Renal cortical epithelial cell (primary cell): Measurements from ENCODE around the gene OR10H2. TPM values are rescaled to one million over a fixed set of nuclear protein-coding genes. Genes with fewer than 3 reads are reported as not detected.
"Not testable (repeated sequence)": the region's sequence is repeated elsewhere in the genome, so short reads cannot be mapped to it uniquely, and the experiment has no call there.

ENCODE experiments used
- DNase-seq: peaks from one replicate; pipeline ENCODE4 v3.0.0-alpha.2; 2011; ENCODE audit warnings: low read depth
- total RNA-seq: library from RNA; depleted of rRNA; stranded (reverse); fragments of >200 nt; gene quantifications from 2 replicates; pipeline ENCODE4 v1.2.3, GENCODE V29; 2014

OR10H2 gene, protein sequence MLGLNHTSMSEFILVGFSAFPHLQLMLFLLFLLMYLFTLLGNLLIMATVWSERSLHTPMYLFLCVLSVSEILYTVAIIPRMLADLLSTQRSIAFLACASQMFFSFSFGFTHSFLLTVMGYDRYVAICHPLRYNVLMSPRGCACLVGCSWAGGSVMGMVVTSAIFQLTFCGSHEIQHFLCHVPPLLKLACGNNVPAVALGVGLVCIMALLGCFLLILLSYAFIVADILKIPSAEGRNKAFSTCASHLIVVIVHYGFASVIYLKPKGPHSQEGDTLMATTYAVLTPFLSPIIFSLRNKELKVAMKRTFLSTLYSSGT
- not detected in 2 replicates for total RNA-seq

DNA sequence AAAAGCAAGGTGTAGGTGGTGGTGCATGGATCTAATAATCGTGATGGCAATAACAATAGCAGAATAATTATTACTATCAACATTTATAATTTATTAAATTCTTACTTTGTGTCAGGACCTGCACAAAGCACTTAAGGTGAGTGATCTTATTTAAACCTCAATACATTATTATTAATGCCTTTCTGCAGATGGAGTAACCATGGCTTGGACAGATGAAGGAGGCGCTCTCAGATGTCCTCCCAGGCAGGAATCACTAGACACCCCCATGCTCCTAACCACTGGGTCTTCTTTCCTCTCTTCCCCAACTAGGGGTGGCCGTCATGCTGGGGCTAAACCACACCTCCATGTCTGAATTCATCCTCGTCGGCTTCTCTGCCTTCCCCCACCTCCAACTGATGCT lies at the start of gene OR10H2:
Gene OR10H2 (plus strand): TSS at position 301 of the 400 bp plus-strand sequence. CDS start 20 bp downstream, at position 321.
- DNase-seq = no peak

DNA sequence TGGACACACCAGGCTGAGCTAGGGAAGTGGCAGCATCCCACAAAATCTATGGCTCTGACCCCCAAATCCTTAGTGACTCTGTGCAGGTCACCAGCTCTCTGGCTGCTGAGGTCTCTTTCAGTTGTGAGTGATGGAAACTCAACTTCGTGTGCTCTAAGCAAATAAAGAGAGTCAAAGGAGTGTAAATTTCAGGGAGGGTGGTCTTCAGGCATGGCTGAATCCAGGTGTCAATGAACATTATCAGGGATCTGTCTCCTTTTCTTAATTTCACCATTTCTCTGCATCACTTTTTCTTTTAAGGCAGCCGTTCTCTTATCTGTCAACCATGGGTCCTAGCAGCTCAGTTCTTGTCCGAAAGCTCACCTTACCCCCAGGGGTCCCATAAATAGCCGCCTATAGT lies 48.7 kb upstream of the OR10H2 start:
- no peak for DNase-seq

DNA sequence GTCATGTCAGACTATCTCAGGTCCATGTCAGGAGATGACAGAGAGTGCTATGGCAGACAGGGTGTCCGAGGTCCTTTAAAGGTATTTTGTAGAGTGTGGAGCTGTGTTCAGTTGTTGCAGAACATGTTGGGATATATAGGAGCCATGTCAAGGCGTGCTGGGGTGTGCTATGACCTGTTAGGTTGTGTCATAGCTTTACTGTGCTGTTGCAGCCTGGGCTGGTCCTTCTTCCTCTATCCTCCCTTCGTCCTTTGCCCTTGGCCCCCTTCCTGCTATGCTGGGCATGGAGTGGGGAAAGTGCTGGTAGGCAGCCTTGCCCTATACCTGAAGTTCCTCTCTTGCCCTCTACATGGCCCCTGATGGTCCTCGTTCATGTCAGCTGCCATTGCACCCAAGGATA lies 48.0 kb upstream of the OR10H2 start:
- not testable (repeated sequence) for DNase-seq

DNA sequence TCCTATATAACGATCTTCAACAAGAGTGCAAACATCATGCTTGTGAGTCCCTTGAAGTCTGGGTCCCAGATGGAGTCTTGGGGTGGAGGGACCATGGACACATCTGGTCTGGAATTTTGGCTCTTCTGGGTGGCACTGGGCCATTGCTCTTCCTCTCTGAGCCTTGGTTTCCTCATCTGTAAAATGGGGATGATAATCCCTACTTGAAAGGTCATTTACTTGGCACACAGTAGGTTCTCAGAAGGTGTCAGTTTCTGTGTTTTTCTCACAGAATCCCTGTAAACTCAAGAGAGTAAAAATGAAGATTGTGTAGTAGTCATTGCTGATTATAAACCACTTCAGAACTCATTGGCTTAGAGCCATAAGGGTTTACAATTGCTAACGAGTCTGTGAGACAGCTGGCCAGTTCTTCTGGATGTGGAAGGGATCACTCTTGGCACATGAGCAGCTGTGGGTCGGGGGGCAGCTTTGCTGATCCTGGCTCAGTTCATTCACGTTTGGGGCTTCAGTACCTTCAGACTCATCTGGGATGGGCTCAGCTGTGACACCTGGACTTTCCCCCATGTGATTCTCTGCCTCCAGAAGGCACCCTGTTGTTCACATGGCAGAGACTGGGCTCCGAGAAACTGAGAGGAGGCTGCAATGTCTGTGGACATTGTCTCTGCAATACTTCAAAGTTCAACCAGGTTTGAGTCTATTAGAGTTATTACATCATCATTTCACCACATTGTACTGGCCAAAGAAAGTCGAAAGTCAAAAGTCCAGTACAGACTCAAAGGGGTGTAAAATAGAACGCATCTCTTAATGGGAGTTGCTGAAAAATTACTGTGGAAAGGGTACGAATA lies 47.1 kb upstream of the OR10H2 start:
- no peak for DNase-seq

DNA sequence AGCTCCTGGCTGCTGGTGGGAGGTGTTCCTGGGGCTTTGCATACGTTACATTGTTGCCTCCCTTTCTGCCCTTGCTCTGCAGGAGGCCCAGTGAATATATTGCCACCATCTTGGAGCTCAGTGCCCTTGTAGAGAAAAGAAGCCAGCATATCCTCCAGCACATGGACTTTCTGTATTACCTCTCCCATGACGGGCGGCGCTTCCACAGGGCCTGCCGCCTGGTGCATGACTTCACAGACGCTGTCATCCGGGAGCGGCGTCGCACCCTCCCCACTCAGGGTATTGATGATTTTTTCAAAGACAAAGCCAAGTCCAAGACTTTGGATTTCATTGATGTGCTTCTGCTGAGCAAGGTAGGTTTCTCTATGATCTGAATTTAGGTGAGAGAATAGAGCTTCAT lies 44.4 kb upstream of the OR10H2 start:
- DNase-seq = no peak

DNA sequence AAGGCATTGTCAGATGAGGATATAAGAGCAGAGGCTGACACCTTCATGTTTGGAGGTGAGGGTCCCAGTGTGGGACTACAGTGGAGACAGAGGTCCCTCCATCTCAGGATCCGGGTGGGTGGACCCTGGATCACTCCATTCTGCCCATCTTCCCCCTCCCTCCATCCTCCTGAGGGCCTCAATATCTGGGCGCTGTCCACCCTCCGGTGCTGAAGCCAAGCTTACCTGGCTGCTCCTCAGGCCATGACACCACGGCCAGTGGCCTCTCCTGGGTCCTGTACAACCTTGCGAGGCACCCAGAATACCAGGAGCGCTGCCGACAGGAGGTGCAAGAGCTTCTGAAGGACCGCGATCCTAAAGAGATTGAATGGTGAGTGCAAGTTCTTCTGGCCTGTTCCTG lies 43.0 kb upstream of the OR10H2 start:
- no peak for DNase-seq

DNA sequence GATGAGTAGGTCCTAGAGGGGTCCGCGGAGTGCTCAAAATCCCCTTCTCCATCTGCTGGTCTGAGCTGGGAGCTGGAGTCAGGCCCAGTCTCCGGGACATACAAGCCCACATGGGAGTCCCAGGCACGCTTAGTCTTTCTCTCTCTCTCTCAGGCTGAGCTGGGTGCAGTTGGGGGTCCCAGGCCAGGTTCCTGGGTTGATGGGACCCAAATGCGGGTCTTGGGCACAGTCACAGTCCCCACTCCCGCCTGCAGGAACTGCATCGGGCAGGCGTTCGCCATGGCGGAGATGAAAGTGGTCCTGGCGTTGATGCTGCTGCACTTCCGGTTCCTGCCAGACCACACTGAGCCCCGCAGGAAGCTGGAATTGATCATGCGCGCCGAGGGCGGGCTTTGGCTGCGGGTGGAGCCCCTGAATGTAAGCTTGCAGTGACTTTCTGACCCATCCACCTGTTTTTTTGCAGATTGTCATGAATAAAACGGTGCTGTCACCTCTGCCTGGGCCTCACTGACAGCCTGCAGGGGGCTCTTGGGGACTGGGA lies 31.1 kb upstream of the OR10H2 start:
- DNase-seq = no peak

DNA sequence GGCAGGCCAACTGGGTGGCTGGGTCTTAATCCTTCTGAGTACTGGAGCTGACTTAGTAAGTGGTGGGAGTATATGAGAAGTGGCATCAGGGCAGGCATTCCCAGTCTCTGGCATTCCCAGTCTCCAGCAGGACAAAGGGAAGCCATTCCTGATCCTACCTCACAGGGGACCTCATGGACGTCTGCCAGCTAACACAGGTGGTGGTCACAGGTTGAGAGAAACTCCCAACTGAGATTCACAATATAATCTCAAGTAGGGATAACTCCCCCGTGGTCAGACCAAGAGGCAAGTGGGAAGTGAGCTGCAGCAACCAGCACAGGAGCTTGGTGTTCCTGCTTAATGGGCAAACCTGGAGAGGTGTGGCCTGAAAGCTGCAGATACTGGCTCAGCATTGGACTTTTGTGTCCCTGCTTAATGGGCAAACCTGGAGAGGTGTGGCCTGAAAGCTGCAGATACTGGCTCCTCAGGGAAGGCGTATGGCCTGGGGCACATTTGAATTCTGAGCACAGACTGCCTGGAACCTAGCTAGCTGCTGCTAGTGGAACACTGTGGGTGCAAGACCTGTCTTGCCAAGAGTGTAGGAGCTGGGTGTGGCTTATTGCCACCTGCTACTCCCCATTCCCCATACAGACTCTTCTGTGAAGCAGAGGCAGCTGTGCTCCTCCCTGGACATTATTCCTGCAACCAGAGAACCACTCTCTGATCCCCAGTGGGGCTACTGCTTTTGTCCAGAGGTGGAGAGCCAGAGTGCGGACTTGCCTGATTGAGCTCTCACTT lies 25.9 kb upstream of the OR10H2 start:
- DNase-seq = peak; percentile 4

DNA sequence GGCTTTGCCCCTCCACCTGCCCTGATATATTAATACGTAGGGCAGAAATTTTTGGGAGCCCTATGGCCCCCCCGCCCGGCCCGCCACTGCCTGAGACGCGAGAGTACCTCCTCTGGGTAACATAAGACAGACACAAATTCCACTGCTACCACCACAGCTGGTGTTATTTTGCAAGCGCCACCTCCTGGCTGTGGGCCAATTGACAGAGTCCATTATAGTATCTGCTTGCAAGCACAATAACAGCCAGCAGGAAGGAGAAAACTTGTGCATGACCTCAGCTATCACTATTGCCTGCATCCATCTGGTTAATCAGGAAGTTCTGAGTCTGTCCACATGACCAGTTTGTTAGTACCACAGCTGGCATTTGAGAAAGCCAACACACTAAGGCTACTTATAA lies 25.3 kb upstream of the OR10H2 start:
- peak; percentile 45 for DNase-seq

DNA sequence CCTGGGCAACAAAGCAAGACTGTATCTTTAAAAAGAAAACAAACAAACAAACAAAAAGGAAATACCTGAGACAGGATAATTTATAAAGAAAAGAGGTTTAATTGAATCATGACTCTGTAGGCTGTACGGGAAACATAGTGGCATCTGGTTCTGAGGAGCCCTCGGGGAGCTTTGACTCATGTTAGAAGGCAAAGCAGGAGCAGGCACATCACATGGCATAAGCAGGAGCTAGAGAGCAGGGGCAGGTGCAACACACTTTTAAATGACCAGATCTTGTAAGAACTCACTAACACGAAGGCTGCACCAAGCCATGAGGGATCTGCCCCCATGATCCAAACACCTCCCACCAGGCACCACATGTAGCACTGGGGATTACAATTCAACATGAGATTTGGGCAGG lies 13.2 kb upstream of the OR10H2 start:
- no peak for DNase-seq

DNA sequence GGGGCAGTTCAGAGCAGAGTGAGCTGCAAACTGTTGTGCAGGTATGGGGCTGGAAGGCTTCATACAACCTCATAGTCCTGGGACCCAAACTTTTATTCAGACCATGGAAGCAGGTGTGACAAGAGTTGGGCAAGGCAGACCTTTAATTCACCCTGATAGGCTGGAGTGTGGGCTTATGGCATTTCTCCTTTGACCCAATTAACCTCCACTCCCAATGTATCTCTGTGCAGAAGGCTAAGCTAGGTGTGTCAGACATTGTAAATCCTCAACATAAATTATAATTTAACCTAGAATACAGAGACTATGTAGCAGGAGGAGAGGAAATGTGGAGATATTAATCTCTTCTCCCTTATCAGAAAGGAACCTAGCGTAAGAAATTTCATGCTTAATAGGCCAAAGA lies 12.2 kb upstream of the OR10H2 start:
- no peak for DNase-seq

DNA sequence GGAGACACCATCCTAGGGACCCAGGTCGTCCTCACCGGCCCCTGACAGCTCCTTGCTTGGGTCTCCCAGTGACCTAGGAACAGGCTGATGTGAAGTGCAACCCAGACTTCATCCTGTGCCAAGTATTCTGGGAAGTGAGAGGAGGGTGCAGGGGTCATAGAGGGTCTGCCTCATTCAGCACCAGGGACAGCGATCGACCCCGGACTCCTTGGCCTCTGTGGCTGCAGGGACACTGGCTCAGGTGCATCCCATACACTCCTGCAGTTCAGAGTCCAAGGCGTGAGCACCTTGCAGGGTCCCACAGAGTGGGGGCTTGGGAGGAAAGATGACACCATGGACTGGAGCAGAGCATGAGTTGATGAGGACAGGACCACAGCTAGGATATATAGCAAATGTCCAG lies 10.0 kb upstream of the OR10H2 start:
- no peak for DNase-seq

DNA sequence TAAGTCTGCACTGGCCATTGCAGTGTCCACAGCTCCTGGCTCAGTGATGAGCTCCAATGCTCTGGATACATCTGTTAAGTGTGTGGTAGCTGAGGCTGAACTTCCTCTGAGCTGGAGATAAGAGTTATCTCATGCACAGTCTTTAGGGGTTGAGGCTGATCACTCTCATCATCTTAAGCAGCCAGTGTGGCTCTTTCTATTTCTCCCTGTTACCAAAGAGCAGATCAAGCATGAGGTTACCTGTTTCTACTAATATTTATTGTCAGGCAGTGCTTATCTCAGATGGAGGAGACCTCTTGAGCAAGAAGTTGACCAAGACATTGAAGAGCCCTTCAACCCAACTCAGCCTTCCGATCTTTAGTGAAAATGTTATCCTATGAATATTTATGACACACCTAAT lies 6.6 kb upstream of the OR10H2 start:
- DNase-seq = no peak

DNA sequence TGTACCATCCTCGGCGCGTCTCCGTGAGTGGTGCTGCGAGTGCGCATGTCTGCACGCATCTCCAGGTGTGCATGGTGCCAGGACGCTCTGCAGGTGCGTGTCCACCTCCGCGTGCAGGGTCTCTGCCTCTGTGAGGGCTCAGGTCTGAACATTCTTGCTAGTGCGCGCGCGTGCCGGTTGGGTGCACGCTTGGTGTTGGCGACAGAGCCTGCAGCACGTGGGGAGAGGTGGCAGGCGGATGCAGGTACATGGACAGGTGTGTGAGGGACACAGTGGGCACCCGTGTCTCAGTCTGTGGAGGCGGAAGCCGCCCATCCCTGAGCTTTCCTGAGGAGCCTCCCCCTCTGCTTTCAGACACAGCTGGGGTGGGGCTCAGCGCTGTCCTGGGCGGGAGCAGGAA lies 4.9 kb upstream of the OR10H2 start:
- DNase-seq = no peak

DNA sequence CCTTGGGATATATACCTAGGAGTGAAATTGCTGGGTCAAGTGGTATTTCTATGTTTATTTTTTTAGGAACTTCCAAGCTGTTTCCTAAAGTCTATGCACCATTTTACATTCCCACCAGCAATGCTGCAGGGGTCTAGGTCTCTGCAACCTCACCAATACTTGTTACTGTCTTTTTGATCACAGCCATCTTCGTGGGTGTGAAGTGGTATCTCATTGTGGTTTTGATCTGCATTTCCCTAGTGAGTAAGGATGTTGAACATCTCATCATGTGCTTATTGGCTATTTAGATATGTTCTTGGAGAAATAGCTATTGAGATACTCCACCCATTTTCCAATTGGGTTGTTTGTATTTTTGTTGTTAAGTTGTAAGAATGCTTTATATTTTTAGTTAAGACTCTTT lies 2.7 kb downstream of the OR10H2 start:
- DNase-seq = no peak

DNA sequence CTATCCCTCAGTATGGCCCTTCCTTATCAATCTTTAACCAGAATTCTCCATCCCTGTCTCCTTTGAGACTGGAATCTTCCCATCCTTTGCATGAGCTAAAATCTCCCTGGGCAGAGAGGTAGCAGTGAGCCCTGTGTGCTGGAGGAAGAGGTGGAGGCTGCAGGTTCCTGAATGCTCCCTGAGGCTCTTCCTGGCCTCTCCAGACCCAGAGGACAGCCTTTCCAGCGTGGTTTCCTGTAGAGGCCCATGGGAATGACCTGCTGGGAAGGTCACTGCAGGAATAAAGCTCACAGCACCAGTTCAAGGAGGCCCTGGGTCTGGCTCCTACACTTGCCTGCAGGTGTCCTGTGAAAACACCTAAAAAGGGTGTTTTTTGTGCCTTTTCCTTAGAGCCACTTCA lies 4.6 kb downstream of the OR10H2 start:
- no peak for DNase-seq

DNA sequence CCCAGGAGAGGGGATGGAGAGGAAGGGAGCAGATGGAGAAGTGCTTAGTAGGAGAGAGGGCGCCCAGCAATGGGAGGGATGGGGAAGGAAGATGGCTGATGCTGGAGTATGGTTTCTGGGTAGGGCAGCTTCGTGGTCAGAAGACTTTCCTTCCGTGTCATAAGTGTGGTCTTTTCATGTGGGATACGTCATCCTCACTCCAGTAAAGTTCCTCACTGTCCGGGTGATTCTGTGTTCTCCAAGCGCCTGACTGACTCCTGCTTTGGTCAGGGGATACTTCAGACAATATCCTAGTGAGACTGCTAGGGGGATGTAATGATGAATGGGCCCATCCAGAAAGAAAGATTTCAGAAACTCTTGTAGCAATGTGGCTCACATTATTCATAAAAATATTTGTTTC lies 6.1 kb downstream of the OR10H2 start:
- DNase-seq = no peak

DNA sequence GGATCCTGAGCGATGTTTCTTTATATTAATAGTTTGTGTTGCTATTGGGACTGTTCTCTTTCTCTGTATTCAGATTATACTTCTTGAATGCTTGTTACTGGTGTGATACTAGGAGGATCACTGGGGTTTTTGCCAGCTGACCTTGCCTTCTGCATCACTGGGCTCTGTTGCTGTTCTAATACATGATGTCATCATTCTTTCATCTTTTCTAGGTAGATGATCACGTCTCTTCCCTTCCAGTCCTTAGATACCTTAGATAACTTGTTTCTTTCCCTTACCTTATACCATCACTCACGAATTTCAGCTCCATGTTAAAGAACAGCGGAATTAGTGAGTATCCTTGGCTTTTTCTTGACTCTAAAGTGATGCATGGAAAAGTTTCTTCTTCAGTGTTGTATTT lies 9.9 kb downstream of the OR10H2 start, which contains the start of gene OR10H3:
Gene OR10H3 (plus strand): TSS at position 264 of the 400 bp plus-strand sequence. CDS start 3,408 bp downstream, outside the sequence.
- no peak for DNase-seq

DNA sequence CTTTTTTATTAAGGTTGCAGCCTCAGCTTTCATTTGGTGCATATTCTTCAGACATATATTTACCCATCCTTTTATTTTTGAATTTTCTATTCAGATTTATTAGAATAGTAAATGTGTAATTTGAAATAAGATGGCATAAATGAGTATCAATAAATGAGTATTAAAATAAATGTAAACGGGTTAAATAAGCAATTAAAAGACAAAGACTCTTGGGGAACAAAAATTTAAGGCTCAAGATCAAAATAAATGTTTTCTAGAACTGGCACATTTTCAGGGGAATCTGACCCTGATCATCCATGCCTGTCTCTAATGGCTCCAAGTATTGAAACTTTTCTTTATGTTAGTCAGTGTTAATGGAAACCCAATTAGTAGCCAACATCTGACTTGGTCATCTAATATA lies 13.0 kb downstream of the OR10H2 start:
- DNase-seq = no peak

DNA sequence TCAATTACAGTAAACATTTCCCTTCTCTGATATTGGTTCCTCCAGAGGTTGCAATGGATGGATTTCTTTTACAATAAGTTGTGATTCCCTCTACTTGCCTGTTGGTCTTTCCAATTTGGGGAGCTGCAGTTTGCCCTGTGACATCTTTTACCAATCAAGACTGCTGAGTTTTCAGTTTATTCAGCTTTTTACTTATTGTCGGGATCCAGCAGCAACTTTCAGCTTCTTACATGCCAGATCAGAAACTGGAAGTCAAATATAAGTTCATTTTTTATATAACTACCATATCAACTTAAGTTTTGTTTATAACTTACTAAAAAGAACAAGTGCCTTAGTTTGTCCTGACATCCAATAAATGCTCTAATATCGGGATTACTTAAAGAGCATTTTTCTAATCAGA lies 20.4 kb downstream of the OR10H2 start:
- no peak for DNase-seq

DNA sequence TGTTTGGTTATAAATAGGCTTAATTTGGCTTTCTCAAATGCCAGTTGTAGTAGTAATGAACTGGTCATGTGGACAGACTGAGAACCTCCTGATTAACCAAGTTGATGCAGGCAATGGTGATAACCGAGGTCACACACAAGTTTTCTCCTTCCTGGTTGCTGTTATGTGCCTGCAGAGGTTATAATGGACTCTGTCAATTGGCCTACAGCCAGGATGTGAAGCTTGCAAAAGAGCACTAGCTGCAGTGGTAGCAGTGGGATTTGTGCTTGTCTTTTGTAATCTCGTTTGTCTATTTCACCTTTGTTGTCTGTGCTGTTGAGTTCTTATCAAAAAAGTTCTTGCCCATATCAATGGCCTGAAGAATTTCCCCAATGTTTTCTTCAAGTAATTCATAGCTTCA lies 30.6 kb downstream of the OR10H2 start:
- DNase-seq = no peak

DNA sequence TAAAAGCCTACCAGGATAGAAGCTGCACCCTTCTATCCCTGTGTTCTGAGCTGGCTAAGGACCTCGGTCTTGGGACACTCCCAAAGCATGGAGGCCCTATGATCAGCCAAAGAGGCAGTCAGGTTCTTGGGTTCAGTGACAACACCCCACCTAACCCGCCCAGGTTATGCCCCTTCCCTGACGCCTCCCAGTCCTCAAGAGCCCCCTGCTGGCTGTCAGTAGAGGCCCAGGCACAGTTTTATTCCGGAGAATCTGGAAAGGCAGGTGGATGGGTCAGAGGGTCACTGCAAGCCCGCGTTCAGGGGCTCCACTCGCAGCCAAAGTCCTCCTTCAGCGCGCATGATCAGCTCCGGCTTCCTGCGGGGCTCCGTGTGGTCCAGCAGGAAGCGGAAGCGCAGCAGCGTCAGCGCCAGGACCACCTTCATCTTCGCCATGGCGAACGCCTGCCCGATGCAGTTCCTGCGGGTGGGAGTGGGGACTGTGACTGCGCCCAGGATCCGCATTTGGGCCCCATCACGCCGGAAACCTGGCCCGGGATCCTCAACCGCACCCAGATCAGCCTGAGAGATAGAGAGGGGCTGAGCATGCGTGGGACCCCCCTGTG lies 32.2 kb downstream of the OR10H2 start:
- DNase-seq = no peak
